Chondrocyte (in vitro differentiated cells): ENCODE measurements around the gene SLC22A7. TPM values are rescaled to one million over a fixed set of nuclear protein-coding genes. Genes with fewer than 3 reads are reported as not detected.

ENCODE experiments used
- DNase-seq: peaks from one replicate; pipeline ENCODE4 v3.0.0; 2021; ENCODE audit warnings: mixed read lengths, low spot score
- H3K27ac Mint-ChIP-seq: one replicate; pipeline ENCODE4 v1.8.0; 2021; ENCODE audit warnings: mild to moderate bottlenecking, moderate library complexity, mixed read lengths; ENCODE audit not compliant: unreplicated experiment
- H3K27me3 Mint-ChIP-seq: 2 replicates; pipeline ENCODE4 v1.8.0; 2021; ENCODE audit warnings: low read depth, mixed read lengths
- H3K36me3 Mint-ChIP-seq: 2 replicates; pipeline ENCODE4 v1.8.0; 2021; ENCODE audit warnings: low read depth, mixed read lengths
- H3K4me1 Mint-ChIP-seq: 2 replicates; pipeline ENCODE4 v1.8.0; 2021; ENCODE audit warnings: low read depth, mild to moderate bottlenecking, mixed read lengths
- H3K4me3 Mint-ChIP-seq: one replicate; pipeline ENCODE4 v1.8.0; 2021; ENCODE audit warnings: mild to moderate bottlenecking, moderate library complexity, mixed read lengths; ENCODE audit not compliant: unreplicated experiment
- H3K9me3 Mint-ChIP-seq: 2 replicates; pipeline ENCODE4 v1.8.0; 2021; ENCODE audit warnings: low read depth, mixed read lengths
- CTCF ChIP-seq: fragments of 200-600 bp; sonication (generic); IDR thresholded peaks from 2 replicates; pipeline ENCODE4 v1.5.0; 2021; ENCODE audit warnings: antibody characterized with exemption, mild to moderate bottlenecking, moderate library complexity
- total RNA-seq: library from RNA; stranded (reverse); gene quantifications from 3 replicates; pipeline ENCODE4 v1.2.1, GENCODE V29; 2021

The SLC22A7 gene
- total RNA-seq, 1 donor from 2014 or later = not detected

- Mint-ChIP-seq H3K36me3 (no peaks in the 10 kb centered on the region), H3K27ac (no peak overlapping the region), H3K4me1 (no peaks in the 10 kb centered on the region), H3K27me3 (peaks cover 1% of the 10 kb centered on the region), H3K9me3 (no peaks in the 10 kb centered on the region), H3K4me3 (no peak overlapping the region)
- TF ChIP-seq CTCF = no peak
- DNase-seq = no peak
Measured at GRCh38 chr6:43290905-43291355, 7.1 kb upstream of the SLC22A7 start.

- Mint-ChIP-seq H3K27me3 (peaks cover 5% of the 10 kb centered on the region), H3K9me3 (no peaks in the 10 kb centered on the region), H3K4me1 (no peaks in the 10 kb centered on the region), H3K36me3 (no peaks in the 10 kb centered on the region), H3K27ac (no peak overlapping the region), H3K4me3 (no peak overlapping the region)
- TF ChIP-seq CTCF = no peak
- no peak for DNase-seq
Measured at GRCh38 chr6:43291708-43292107, 6.4 kb upstream of the SLC22A7 start.

GRCh38 chr6:43292341-43292740 lies 5.7 kb upstream of the SLC22A7 start:
- H3K27ac Mint-ChIP-seq = no peak overlapping the region
- H3K27me3 Mint-ChIP-seq = peaks cover 7% of the 10 kb centered on the region
- peak; percentile 36 for DNase-seq
- TF ChIP-seq CTCF = no peak
- no peak overlapping the region for H3K4me3 Mint-ChIP-seq
- no peaks in the 10 kb centered on the region for H3K4me1 Mint-ChIP-seq
- no peaks in the 10 kb centered on the region for H3K9me3 Mint-ChIP-seq
- no peaks in the 10 kb centered on the region for H3K36me3 Mint-ChIP-seq

- DNase-seq = peak; percentile 39
- no peak overlapping the region for H3K27ac Mint-ChIP-seq
- H3K27me3 Mint-ChIP-seq = peaks cover 7% of the 10 kb centered on the region
- H3K4me3 Mint-ChIP-seq = no peak overlapping the region
- H3K4me1 Mint-ChIP-seq = no peaks in the 10 kb centered on the region
- H3K36me3 Mint-ChIP-seq = no peaks in the 10 kb centered on the region
- H3K9me3 Mint-ChIP-seq = no peaks in the 10 kb centered on the region
- no peak for TF ChIP-seq CTCF
Measured at GRCh38 chr6:43292763-43293318, 5.2 kb upstream of the SLC22A7 start.

GRCh38 chr6:43293698-43294097 lies 4.4 kb upstream of the SLC22A7 start:
- Mint-ChIP-seq H3K4me1 (no peaks in the 10 kb centered on the region), H3K27me3 (peaks cover 7% of the 10 kb centered on the region), H3K4me3 (no peak overlapping the region), H3K36me3 (no peaks in the 10 kb centered on the region), H3K27ac (no peak overlapping the region), H3K9me3 (no peaks in the 10 kb centered on the region)
- no peak for DNase-seq
- no peak for TF ChIP-seq CTCF
